ENCODE data around the gene CAPNS2. TPM values are rescaled to one million over a fixed set of nuclear protein-coding genes. Genes with fewer than 3 reads are reported as not detected.

The CAPNS2 gene
- total RNA-seq, 1 experiment from 2014 or later = not detected

DNA sequence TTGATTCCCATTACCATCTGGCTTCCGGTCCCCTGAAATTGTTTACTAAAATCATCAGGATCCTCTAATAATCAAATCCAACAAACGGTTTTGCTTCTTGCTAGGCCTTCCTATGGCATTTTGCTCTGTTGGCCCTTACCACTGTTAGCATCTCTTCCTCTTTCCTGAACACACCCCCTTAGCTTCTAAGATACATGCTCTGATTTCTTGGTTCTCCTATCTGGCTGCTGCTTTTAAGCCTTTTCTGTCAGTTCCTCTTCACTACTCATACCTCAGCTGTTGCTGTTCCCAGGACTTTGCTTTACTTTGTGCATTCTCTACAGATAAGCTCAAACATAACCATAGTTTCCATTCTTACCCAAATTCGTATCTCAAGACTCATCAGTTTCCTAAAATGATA lies 11.4 kb downstream of the CAPNS2 start:
- ATAC-seq (no peak), DNase-seq (ENCODE audit: low read depth, low spot score) (no peak)
- POLR2A ChIA-PET = no interaction called here
- no peaks in the 10 kb centered on the region for H3K27me3 ChIP-seq (ENCODE audit: insufficient read depth, low read length)
- H4K20me1 ChIP-seq (ENCODE audit: insufficient read depth) = no peaks in the 10 kb centered on the region
- RAD21 ChIA-PET (ENCODE audit: low non-redundant PET in 1 of 2, low total read pairs in 2 of 2, uncharacterized antibody in 2 of 2, unreplicated experiment in 2 of 2) = no interaction called here
- intact Hi-C loops (cut with micrococcal nuclease) = no loop called here
- no peaks in the 10 kb centered on the region for H3K9me3 ChIP-seq (ENCODE audit: control insufficient read depth in 1 of 2, insufficient read depth in 1 of 2, low read depth in 1 of 2, low read length in 2 of 2)
- no peaks in the 10 kb centered on the region for H3K79me2 ChIP-seq (ENCODE audit: insufficient read depth, low read length)
- no peaks in the 10 kb centered on the region for H3K4me1 ChIP-seq (ENCODE audit: control insufficient read depth in 1 of 2, insufficient read depth in 2 of 2, low read length in 2 of 2)
- TF ChIP-seq, protein P1, sequence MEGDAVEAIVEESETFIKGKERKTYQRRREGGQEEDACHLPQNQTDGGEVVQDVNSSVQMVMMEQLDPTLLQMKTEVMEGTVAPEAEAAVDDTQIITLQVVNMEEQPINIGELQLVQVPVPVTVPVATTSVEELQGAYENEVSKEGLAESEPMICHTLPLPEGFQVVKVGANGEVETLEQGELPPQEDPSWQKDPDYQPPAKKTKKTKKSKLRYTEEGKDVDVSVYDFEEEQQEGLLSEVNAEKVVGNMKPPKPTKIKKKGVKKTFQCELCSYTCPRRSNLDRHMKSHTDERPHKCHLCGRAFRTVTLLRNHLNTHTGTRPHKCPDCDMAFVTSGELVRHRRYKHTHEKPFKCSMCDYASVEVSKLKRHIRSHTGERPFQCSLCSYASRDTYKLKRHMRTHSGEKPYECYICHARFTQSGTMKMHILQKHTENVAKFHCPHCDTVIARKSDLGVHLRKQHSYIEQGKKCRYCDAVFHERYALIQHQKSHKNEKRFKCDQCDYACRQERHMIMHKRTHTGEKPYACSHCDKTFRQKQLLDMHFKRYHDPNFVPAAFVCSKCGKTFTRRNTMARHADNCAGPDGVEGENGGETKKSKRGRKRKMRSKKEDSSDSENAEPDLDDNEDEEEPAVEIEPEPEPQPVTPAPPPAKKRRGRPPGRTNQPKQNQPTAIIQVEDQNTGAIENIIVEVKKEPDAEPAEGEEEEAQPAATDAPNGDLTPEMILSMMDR (IDR thresholded peaks at IDR 0.05 in 2 of 3, conservative IDR thresholded peaks at IDR 0.05 in 1 of 3; ENCODE audit: borderline replicate concordance in 1 of 3, insufficient read depth in 1 of 3, low read depth in 2 of 3, low read length in 2 of 3) = no peak
- no peak for TF ChIP-seq POLR2AphosphoS5 (IDR thresholded peaks at IDR 0.05; ENCODE audit: low read depth, low read length)
- no peak for TF ChIP-seq EGR1 (IDR thresholded peaks at IDR 0.05; ENCODE audit: low read depth)
- H3K36me3 ChIP-seq (ENCODE audit: control insufficient read depth in 1 of 2, insufficient read depth in 2 of 2, low read length in 2 of 2) = peaks cover 0 to 5% of the 10 kb centered on the region in 2 experiments; a peak in 1 of 4 replicates
- no peak overlapping the region for H2AFZ ChIP-seq (ENCODE audit: low read depth, low read length, poor library complexity, severe bottlenecking)
- no peak overlapping the region for H3K9ac ChIP-seq (ENCODE audit: low read length)
- CTCF ChIA-PET = no interaction called here
- H3K4me3 ChIP-seq (replicated peaks in 1 of 2; ENCODE audit: low read depth in 1 of 2, low read length in 2 of 2) = no peak overlapping the region
- H3K9me2 ChIP-seq (ENCODE audit: insufficient read depth) = no peaks in the 10 kb centered on the region
- no TSS peak for BruUV-seq (replicated peaks)
- no peak overlapping the region for H3K4me2 ChIP-seq (ENCODE audit: low read length)
- H3K27ac ChIP-seq (ENCODE audit: low read depth, low read length) = no peak overlapping the region

DNA sequence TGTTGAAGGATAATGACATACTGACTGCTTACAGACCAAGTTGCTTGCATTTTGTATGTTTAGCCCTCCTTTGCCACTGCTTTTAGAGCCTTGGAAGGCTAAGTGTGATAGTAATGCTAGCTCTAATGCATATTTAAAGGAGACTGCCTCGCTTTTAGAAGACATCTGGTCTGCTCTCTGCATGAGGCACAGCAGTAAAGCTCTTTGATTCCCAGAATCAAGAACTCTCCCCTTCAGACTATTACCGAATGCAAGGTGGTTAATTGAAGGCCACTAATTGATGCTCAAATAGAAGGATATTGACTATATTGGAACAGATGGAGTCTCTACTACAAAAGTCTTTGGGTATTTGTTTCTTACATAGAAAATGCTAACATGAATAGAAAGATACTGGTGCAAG lies 19.1 kb downstream of the CAPNS2 start:
- no peak overlapping the region for H3K27ac ChIP-seq (ENCODE audit: low read depth, low read length)
- no peaks in the 10 kb centered on the region for H3K9me2 ChIP-seq (ENCODE audit: insufficient read depth)
- ChIA-PET CTCF (interaction anchor here (1.4 kb wide), 1 partner anchor 121 kb away, joined by 3 read pairs; no protein-coding TSS in a partner anchor), RAD21 (ENCODE audit: low non-redundant PET in 1 of 2, low total read pairs in 2 of 2, uncharacterized antibody in 2 of 2, unreplicated experiment in 2 of 2) (no interaction called here), POLR2A (no interaction called here)
- no peaks in the 10 kb centered on the region for H3K4me1 ChIP-seq (ENCODE audit: control insufficient read depth in 1 of 2, insufficient read depth in 2 of 2, low read length in 2 of 2)
- H3K79me2 ChIP-seq (ENCODE audit: insufficient read depth, low read length) = no peaks in the 10 kb centered on the region
- intact Hi-C loops (cut with micrococcal nuclease) = no loop called here
- H3K9ac ChIP-seq (ENCODE audit: low read length) = no peak overlapping the region
- no peaks in the 10 kb centered on the region for H4K20me1 ChIP-seq (ENCODE audit: insufficient read depth)
- BruUV-seq (replicated peaks) = no TSS peak
- H2AFZ ChIP-seq (ENCODE audit: low read depth, low read length, poor library complexity, severe bottlenecking) = no peak overlapping the region
- H3K36me3 ChIP-seq (ENCODE audit: control insufficient read depth in 1 of 2, insufficient read depth in 2 of 2, low read length in 2 of 2) = no peaks in the 10 kb centered on the region
- TF ChIP-seq RAD21 (IDR thresholded peaks at IDR 0.05; ENCODE audit: low read depth) (no peak), JUND (IDR thresholded peaks at IDR 0.05) (no peak), EGR1 (IDR thresholded peaks at IDR 0.05; ENCODE audit: low read depth) (no peak), TCF7L2 (IDR thresholded peaks at IDR 0.05; ENCODE audit: borderline replicate concordance, extremely low read depth, insufficient read depth, insufficient read length) (no peak), EZH2 (IDR thresholded peaks at IDR 0.05) (no peak), SRF (IDR thresholded peaks at IDR 0.05; ENCODE audit: low read depth) (no peak), POLR2A (IDR thresholded peaks at IDR 0.05; ENCODE audit: borderline replicate concordance, extremely low read depth, insufficient read depth, insufficient read length) (no peak), ZFX (IDR thresholded peaks at IDR 0.05) (no peak), FOSL1 (IDR thresholded peaks at IDR 0.05; ENCODE audit: low read depth) (no peak)
- TF ChIP-seq, protein P2, sequence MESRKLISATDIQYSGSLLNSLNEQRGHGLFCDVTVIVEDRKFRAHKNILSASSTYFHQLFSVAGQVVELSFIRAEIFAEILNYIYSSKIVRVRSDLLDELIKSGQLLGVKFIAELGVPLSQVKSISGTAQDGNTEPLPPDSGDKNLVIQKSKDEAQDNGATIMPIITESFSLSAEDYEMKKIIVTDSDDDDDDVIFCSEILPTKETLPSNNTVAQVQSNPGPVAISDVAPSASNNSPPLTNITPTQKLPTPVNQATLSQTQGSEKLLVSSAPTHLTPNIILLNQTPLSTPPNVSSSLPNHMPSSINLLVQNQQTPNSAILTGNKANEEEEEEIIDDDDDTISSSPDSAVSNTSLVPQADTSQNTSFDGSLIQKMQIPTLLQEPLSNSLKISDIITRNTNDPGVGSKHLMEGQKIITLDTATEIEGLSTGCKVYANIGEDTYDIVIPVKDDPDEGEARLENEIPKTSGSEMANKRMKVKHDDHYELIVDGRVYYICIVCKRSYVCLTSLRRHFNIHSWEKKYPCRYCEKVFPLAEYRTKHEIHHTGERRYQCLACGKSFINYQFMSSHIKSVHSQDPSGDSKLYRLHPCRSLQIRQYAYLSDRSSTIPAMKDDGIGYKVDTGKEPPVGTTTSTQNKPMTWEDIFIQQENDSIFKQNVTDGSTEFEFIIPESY (IDR thresholded peaks at IDR 0.05; ENCODE audit: extremely low read depth, insufficient replicate concordance, low read length) = no peak
- TF ChIP-seq, protein P3, sequence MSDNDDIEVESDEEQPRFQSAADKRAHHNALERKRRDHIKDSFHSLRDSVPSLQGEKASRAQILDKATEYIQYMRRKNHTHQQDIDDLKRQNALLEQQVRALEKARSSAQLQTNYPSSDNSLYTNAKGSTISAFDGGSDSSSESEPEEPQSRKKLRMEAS (IDR thresholded peaks at IDR 0.05) = no peak
- ATAC-seq (no peak), DNase-seq (ENCODE audit: low read depth, low spot score) (no peak)
- no peaks in the 10 kb centered on the region for H3K9me3 ChIP-seq (ENCODE audit: control insufficient read depth in 1 of 2, insufficient read depth in 1 of 2, low read depth in 1 of 2, low read length in 2 of 2)
- H3K4me3 ChIP-seq (replicated peaks in 1 of 2; ENCODE audit: low read depth in 1 of 2, low read length in 2 of 2) = no peak overlapping the region
- no peaks in the 10 kb centered on the region; the same call in 1 of the 2 replicates for H3K27me3 ChIP-seq (ENCODE audit: insufficient read depth, low read length)
- no peak overlapping the region for H3K4me2 ChIP-seq (ENCODE audit: low read length)

Measured in HCT116 (cell line).